H1 (cell line): ENCODE measurements around the gene KCNH4. TPM values are rescaled to one million over a fixed set of nuclear protein-coding genes. Genes with fewer than 3 reads are reported as not detected.

ENCODE experiments used
- CTCF ChIA-PET: fragments of 300-600 bp; sonication (Branson Sonifier 250); formaldehyde crosslinking; loops from one replicate; lab custom pipeline; 2021; ENCODE audit not compliant: partially characterized antibody; lab: Charles Lee
- POLR2A ChIA-PET: fragments of 300-600 bp; sonication (Branson Sonifier 250); formaldehyde crosslinking; loops from one replicate; lab custom pipeline; 2021; ENCODE audit warnings: inconsistent platforms; ENCODE audit not compliant: partially characterized antibody; lab: Charles Lee
- DNase-seq, 2 experiments: peaks; one replicate each; pipeline versions ENCODE4 v3.0.0 to v3.0.0-alpha.2; 2010 to 2022; ENCODE audit warnings: low spot score in 2 of 2, low read depth in 1 of 2, mixed read lengths in 1 of 2
- FAIRE-seq: peaks from 2 replicates; lab custom pipeline; 2011; peaks lifted over from hg19 to GRCh38; lab: Jason Lieb, UNC
- H2AFZ ChIP-seq: 2 replicates; pipeline ENCODE4 v1.8.1; 2012; ENCODE audit warnings: low read length, inconsistent platforms
- H2AK5ac ChIP-seq: 2 replicates; pipeline ENCODE4 v1.6.1; 2013; ENCODE audit warnings: low read depth, low read length
- H2BK120ac ChIP-seq: replicated peaks from 2 replicates; pipeline ENCODE3; 2013; ENCODE audit warnings: low read depth, low read length, inconsistent platforms
- H2BK12ac ChIP-seq: 2 replicates; pipeline ENCODE4 v1.6.1; 2013; ENCODE audit warnings: low read depth, low read length
- H2BK15ac ChIP-seq: 2 replicates; pipeline ENCODE4 v1.6.1; 2013; ENCODE audit warnings: low read length
- H2BK20ac ChIP-seq: 2 replicates; pipeline ENCODE4 v1.6.1; 2013; ENCODE audit warnings: low read length
- H2BK5ac ChIP-seq: 2 replicates; pipeline ENCODE4 v1.6.1; 2013; ENCODE audit warnings: low read depth, low read length
- H3K14ac ChIP-seq: 2 replicates; pipeline ENCODE4 v1.6.1; 2013; ENCODE audit warnings: inconsistent platforms; ENCODE audit not compliant: insufficient read length
- H3K18ac ChIP-seq: 2 replicates; pipeline ENCODE4 v1.6.1; 2013; ENCODE audit warnings: low read length; ENCODE audit errors: extremely low read depth
- H3K23ac ChIP-seq: 2 replicates; pipeline ENCODE4 v1.6.1; 2013; ENCODE audit warnings: inconsistent platforms; ENCODE audit not compliant: insufficient read length
- H3K23me2 ChIP-seq: 2 replicates; pipeline ENCODE4 v1.6.1; 2013; ENCODE audit warnings: low read depth, low read length
- H3K27ac ChIP-seq: 2 replicates; pipeline ENCODE4 v1.6.1; 2011; ENCODE audit warnings: low read depth, low read length, inconsistent platforms
- H3K27me3 ChIP-seq, 4 experiments: replicated peaks in 1 of 4; 1 replicate in 1 of 4; 2 replicates in 3 of 4; pipeline versions ENCODE4 v1.6.1 to v1.8.1; 2011 to 2013; ENCODE audit warnings: low read length in 3 of 4, mild to moderate bottlenecking in 3 of 4, inconsistent platforms in 2 of 4, mixed read lengths in 2 of 4, moderate library complexity in 1 of 4; ENCODE audit not compliant: control insufficient read depth in 3 of 4, insufficient read depth in 3 of 4; ENCODE audit errors: extremely low read depth in 1 of 4
- H3K36me3 ChIP-seq, 4 experiments: 2 replicates each; pipeline versions ENCODE4 v1.6.1 to v1.8.1; 2011 to 2013; ENCODE audit warnings: mild to moderate bottlenecking in 4 of 4, low read length in 3 of 4, moderate library complexity in 2 of 4, control low read depth in 1 of 4, inconsistent platforms in 1 of 4; ENCODE audit not compliant: insufficient read depth in 4 of 4, control insufficient read depth in 2 of 4
- H3K4ac ChIP-seq: replicated peaks from 2 replicates; pipeline ENCODE3; 2013; ENCODE audit warnings: low read length, low read depth, mixed read lengths, inconsistent platforms; ENCODE audit not compliant: insufficient read length
- H3K4me1 ChIP-seq, 4 experiments: replicated peaks in 1 of 4; 1 replicate in 1 of 4; 2 replicates in 3 of 4; pipeline versions ENCODE4 v1.6.1 to v1.8.1; 2011 to 2013; ENCODE audit warnings: low read length in 3 of 4, inconsistent platforms in 2 of 4, mixed read lengths in 1 of 4; ENCODE audit not compliant: insufficient read depth in 4 of 4, control insufficient read depth in 3 of 4
- H3K4me2 ChIP-seq, 2 experiments: 2 replicates each; pipeline versions ENCODE4 v1.6.1 to v1.8.1; 2011 to 2013; ENCODE audit warnings: low read depth in 2 of 2, low read length in 2 of 2, control low read depth in 1 of 2, inconsistent platforms in 1 of 2, mild to moderate bottlenecking in 1 of 2; ENCODE audit not compliant: insufficient read depth in 1 of 2
- H3K4me3 ChIP-seq, 4 experiments: fragments of 200-600, 300-600 bp in 1 of 4; sonication (generic), shearing (Covaris generic), sonication (Bioruptor Twin) in 1 of 4; 2 replicates each; pipeline versions ENCODE4 v1.5.1 to v1.8.1; 2011 to 2016; ENCODE audit warnings: low read length in 4 of 4, low read depth in 3 of 4, control low read depth in 2 of 4, inconsistent platforms in 2 of 4, mild to moderate bottlenecking in 2 of 4, mixed read lengths in 1 of 4, moderate library complexity in 1 of 4; ENCODE audit not compliant: insufficient read depth in 2 of 4; ENCODE audit errors: extremely low read depth in 1 of 4
- H3K56ac ChIP-seq: replicated peaks from 2 replicates; pipeline ENCODE3; 2013; ENCODE audit warnings: low read depth, mild to moderate bottlenecking, mixed read lengths, low read length, inconsistent platforms; ENCODE audit not compliant: insufficient read length
- H3K79me1 ChIP-seq: 2 replicates; pipeline ENCODE4 v1.6.1; 2013; ENCODE audit warnings: low read depth, low read length, control low read depth
- H3K79me2 ChIP-seq, 2 experiments: 2 replicates each; pipeline versions ENCODE4 v1.6.1 to v1.8.1; 2012 to 2013; ENCODE audit warnings: low read length in 2 of 2, mild to moderate bottlenecking in 2 of 2, inconsistent platforms in 1 of 2; ENCODE audit not compliant: insufficient read depth in 2 of 2, control insufficient read depth in 1 of 2
- H3K9ac ChIP-seq, 4 experiments: replicated peaks in 1 of 4; 1 replicate in 1 of 4; 2 replicates in 3 of 4; pipeline versions ENCODE4 v1.6.1 to v1.8.1; 2011 to 2013; ENCODE audit warnings: low read depth in 3 of 4, low read length in 3 of 4, control low read depth in 2 of 4, mild to moderate bottlenecking in 2 of 4, moderate library complexity in 2 of 4, inconsistent platforms in 1 of 4; ENCODE audit errors: extremely low read depth in 1 of 4
- H3K9me3 ChIP-seq, 2 experiments: 2 replicates each; pipeline versions ENCODE4 v1.6.1 to v1.8.1; 2012 to 2013; ENCODE audit warnings: mild to moderate bottlenecking in 2 of 2, moderate library complexity in 2 of 2, control low read depth in 1 of 2, inconsistent platforms in 1 of 2, low read depth in 1 of 2, low read length in 1 of 2, mixed read lengths in 1 of 2; ENCODE audit not compliant: insufficient read depth in 2 of 2
- H4K20me1 ChIP-seq, 2 experiments: replicated peaks in 1 of 2; 2 replicates each; pipeline versions ENCODE3 to v1.8.1; 2011 to 2013; ENCODE audit warnings: inconsistent platforms in 2 of 2, low read length in 2 of 2, mild to moderate bottlenecking in 1 of 2; ENCODE audit not compliant: insufficient read depth in 2 of 2, control insufficient read depth in 1 of 2
- H4K5ac ChIP-seq: 2 replicates; pipeline ENCODE4 v1.6.1; 2013; ENCODE audit warnings: low read length, low read depth, mixed read lengths, inconsistent platforms; ENCODE audit not compliant: insufficient read length
- H4K8ac ChIP-seq: 2 replicates; pipeline ENCODE4 v1.8.0; 2013; ENCODE audit warnings: mild to moderate bottlenecking, moderate library complexity, low read length, inconsistent platforms; ENCODE audit not compliant: insufficient read depth; ENCODE audit errors: extremely low read depth
- H4K91ac ChIP-seq: replicated peaks from 2 replicates; pipeline ENCODE3; 2013; ENCODE audit warnings: low read length, mixed read lengths, inconsistent platforms; ENCODE audit not compliant: insufficient read length
- CREB1 ChIP-seq: IDR thresholded peaks from 2 replicates; pipeline ENCODE4 v1.6.1; 2012; ENCODE audit warnings: inconsistent platforms
- CTBP2 ChIP-seq: IDR thresholded peaks from 2 replicates; pipeline ENCODE4 v1.7.0; 2011; ENCODE audit warnings: borderline replicate concordance, mild to moderate bottlenecking, moderate library complexity, mixed read lengths, low read length; ENCODE audit not compliant: insufficient read depth, insufficient read length
- GABPA ChIP-seq: IDR thresholded peaks from 2 replicates; pipeline ENCODE4 v1.6.1; 2011; ENCODE audit warnings: mild to moderate bottlenecking, low read length, moderate library complexity, borderline replicate concordance; ENCODE audit not compliant: insufficient read depth
- JUN ChIP-seq: IDR thresholded peaks from 2 replicates; pipeline ENCODE4 v1.6.1; 2011; ENCODE audit warnings: low read depth, mild to moderate bottlenecking, improper control_type of control experiment, low read length
- KDM1A ChIP-seq: fragments of 200-600, 300-600 bp; sonication (generic); IDR thresholded peaks from 2 replicates; pipeline ENCODE4 v1.7.1; 2016; ENCODE audit warnings: mild to moderate bottlenecking, low read length, borderline replicate concordance
- NRF1 ChIP-seq: IDR thresholded peaks from 2 replicates; pipeline ENCODE4 v1.6.1; 2011; ENCODE audit warnings: mild to moderate bottlenecking, low read depth, low read length, improper control_type of control experiment
- POLR2AphosphoS5 ChIP-seq: IDR thresholded peaks from 2 replicates; pipeline ENCODE4 v1.6.1; 2011; ENCODE audit warnings: low read depth, low read length
- SIN3A ChIP-seq, 2 experiments: IDR thresholded peaks in 1 of 2; conservative IDR thresholded peaks in 1 of 2; 2 replicates each; pipeline ENCODE4 v1.6.1; 2011 to 2012; ENCODE audit warnings: low read length in 2 of 2, improper control_type of control experiment in 1 of 2, low read depth in 1 of 2, mild to moderate bottlenecking in 1 of 2
- SUZ12 ChIP-seq: fragments of 200-600 bp; sonication (generic); IDR thresholded peaks from 2 replicates; pipeline ENCODE4 v1.6.1; 2012; ENCODE audit warnings: mild to moderate bottlenecking, inconsistent platforms, low read length, moderate library complexity, mixed read lengths
- TBP ChIP-seq: IDR thresholded peaks from 2 replicates; pipeline ENCODE4 v1.6.1; 2011; ENCODE audit warnings: low read depth, low read length, improper control_type of control experiment
- YY1 ChIP-seq: IDR thresholded peaks from 2 replicates; pipeline ENCODE4 v1.6.1; 2011; ENCODE audit warnings: low read depth, mild to moderate bottlenecking, low read length
- WGBS, 2 experiments: shearing (Covaris generic) in 1 of 2; methylation state at CpG; one replicate each; pipeline versions ENCODE4 v1.1.6 to v1.1.7; 2013 to 2015; ENCODE audit warnings: low lambda C conversion rate in 2 of 2, mixed read lengths in 2 of 2, inconsistent platforms in 1 of 2, low coverage in 1 of 2, missing lambda C conversion rate in 1 of 2; ENCODE audit not compliant: insufficient replicate concordance in 2 of 2, insufficient coverage in 1 of 2, insufficient read length in 1 of 2; ENCODE audit errors: extremely low coverage in 1 of 2, missing lambda C conversion rate in 1 of 2; 5-methylcytosine and 5-hydroxymethylcytosine counted together
- polyA plus RNA-seq, 7 experiments: library from polyadenylated mRNA; depleted of rRNA in 3 of 7; stranded (reverse) in 5 of 7; unstranded in 2 of 7; fragments of >200 nt in 5 of 7; fragments of 200-250 nt in 2 of 7; gene quantifications; 1 replicate in 5 of 7; 2 replicates in 1 of 7; 4 replicates in 1 of 7; pipeline versions ENCODE4 v1.2.1 to v1.2.3, GENCODE V29; 2011 to 2013; ENCODE audit warnings: missing spikeins in 2 of 7, mixed read lengths in 2 of 7
- total RNA-seq: library from RNA; stranded (reverse); fragmentation: NEBNext Ultra II Directional; extraction: Animal tissue kit (Norgen Biotek cat#: 25700); gene quantifications from 2 replicates; pipeline ENCODE4 v1.2.1, GENCODE V29; 2021

Gene KCNH4
- total and polyA plus RNA-seq, 2 of the 8 experiments (the other 6 are each of a cell fraction or from before 2014, with no cell fraction given): 0.44 to 0.47 TPM

DNA sequence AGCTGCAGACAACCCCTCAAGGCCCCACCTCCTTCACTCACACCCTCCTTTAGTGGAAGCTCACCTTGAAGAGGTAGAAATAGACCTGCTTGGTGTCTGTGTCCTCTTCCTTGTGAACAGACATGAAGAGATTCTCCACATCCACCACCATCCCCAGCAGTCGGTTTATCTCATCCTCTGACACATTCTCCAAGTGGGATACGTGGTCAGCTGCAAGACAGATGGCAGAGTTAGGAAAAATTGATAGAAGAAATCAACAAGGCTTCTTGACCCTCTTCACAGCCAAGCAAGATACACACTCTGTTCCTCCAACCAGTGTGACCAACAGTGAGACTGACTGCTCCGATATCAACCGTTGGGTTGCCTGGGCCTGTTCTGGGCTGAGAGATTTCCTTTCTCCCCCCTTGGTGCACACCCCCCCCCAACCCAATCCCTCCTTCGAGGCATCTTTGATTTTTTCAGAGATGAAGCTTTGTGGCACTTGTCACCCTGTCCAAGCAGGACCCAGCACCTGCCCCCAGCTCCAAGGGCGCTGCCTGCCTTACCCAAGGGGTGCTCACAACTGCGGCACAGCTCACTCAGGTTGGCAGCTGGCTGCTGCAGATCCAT, 60.7 kb downstream of the KCNH4 start:
- peaks cover 10% of the 10 kb centered on the region for H3K23me2 ChIP-seq
- H3K23ac ChIP-seq: no peak overlapping the region
- H3K27ac ChIP-seq: no peak overlapping the region
- no peak overlapping the region for H3K56ac ChIP-seq
- peak overlapping the region; percentile 17 for H3K4ac ChIP-seq
- H2AK5ac ChIP-seq: no peak overlapping the region
- H2BK120ac ChIP-seq: no peak overlapping the region
- peaks cover 0 to 17% (median 13%) of the 10 kb centered on the region in 4 experiments; a peak in 6 of 7 replicates for H3K4me1 ChIP-seq
- ChIA-PET POLR2A (interaction anchor here (0.7 to 3.8 kb wide), 14 partner anchors 10 to 207 kb away, joined by 3 to 51 read pairs (median 5); partner anchors contain the start of genes DHX58, DNAJC7 and NKIRAS2), CTCF (interaction anchor here (0.7 to 39.4 kb wide), 17 partner anchors 9 to 117 kb away, joined by 3 to 1084 read pairs (median 7); partner anchors contain the start of genes C17orf113, DNAJC7, GHDC and KCNH4)
- H4K20me1 ChIP-seq: peaks cover 0 to 5% of the 10 kb centered on the region in 2 experiments
- no peaks in the 10 kb centered on the region; the same call in 1 of the 2 replicates for H3K79me1 ChIP-seq
- H4K5ac ChIP-seq: no peak overlapping the region
- peak overlapping the region; percentile 70 to 80 for H3K4me2 ChIP-seq
- no peak overlapping the region for H2BK12ac ChIP-seq
- no peaks in the 10 kb centered on the region for H3K9me3 ChIP-seq
- no peak overlapping the region for H3K18ac ChIP-seq
- 88% methylated on average over 6 of the region's 7 CpGs; no CpG with 5 or more reads in 1 of the 2 experiments for WGBS, 2 experiments
- no peak overlapping the region for H2BK20ac ChIP-seq
- peak overlapping the region; percentile 38 to 84 (median 58) for H3K4me3 ChIP-seq
- H4K91ac ChIP-seq: no peak overlapping the region
- H3K36me3 ChIP-seq: peaks cover 2 to 18% (median 5%) of the 10 kb centered on the region in 4 experiments; a peak in 7 of 8 replicates
- H2AFZ ChIP-seq: no peak overlapping the region
- TF ChIP-seq POLR2AphosphoS5: no peak
- TF ChIP-seq KDM1A: no peak
- no peak for TF ChIP-seq YY1
- TF ChIP-seq JUN: no peak
- TF ChIP-seq SIN3A (conservative IDR thresholded peaks at IDR 0.05 in 1 of 2, IDR thresholded peaks at IDR 0.05 in 1 of 2; ENCODE audit: low read depth in 1 of 2, low read length in 2 of 2): no peak
- no peak for TF ChIP-seq NRF1
- TF ChIP-seq GABPA: no peak
- no peak for TF ChIP-seq TBP
- TF ChIP-seq SUZ12: no peak
- no peak for TF ChIP-seq CREB1
- no peak for TF ChIP-seq CTBP2
- H3K9ac ChIP-seq: no peak overlapping the region
- H4K8ac ChIP-seq: no peak overlapping the region
- H2BK15ac ChIP-seq: peak overlapping the region; percentile 10; the same call in 1 of the 2 replicates
- FAIRE-seq: no peak
- no peaks in the 10 kb centered on the region; a peak in 2 of 7 replicates for H3K27me3 ChIP-seq
- DNase-seq: no peak
- H2BK5ac ChIP-seq: no peak overlapping the region; the same call in 1 of the 2 replicates
- H3K79me2 ChIP-seq: no peaks in the 10 kb centered on the region
- H3K14ac ChIP-seq: no peak overlapping the region
